Vagina (tissue), 2 donors: Measurements from ENCODE around the gene IGFBP2. TPM values are rescaled to one million over a fixed set of nuclear protein-coding genes. Genes with fewer than 3 reads are reported as not detected.

ENCODE experiments used
- DNase-seq, 2 donors: peaks; one replicate each; pipeline ENCODE4 v3.0.0-alpha.2; 2017; ENCODE audit errors: extremely low spot score in 2 of 2
- H3K27ac ChIP-seq: fragments of 200-600 bp; sonication (generic); one replicate; pipeline ENCODE4 v1.5.1; 2019
- H3K27me3 ChIP-seq: fragments of 200-600 bp; sonication (generic); one replicate; pipeline ENCODE4 v1.5.1; 2019
- H3K36me3 ChIP-seq, 2 donors: fragments of 200-600 bp; sonication (generic); one replicate each; pipeline ENCODE4 v1.5.1; 2017 to 2019
- H3K4me1 ChIP-seq: fragments of 200-600 bp; sonication (generic); one replicate; pipeline ENCODE4 v1.5.1; 2019
- H3K4me3 ChIP-seq, 2 donors: fragments of 200-600 bp; sonication (generic); 1 replicate in 1 of 2; 2 replicates in 1 of 2; pipeline ENCODE4 v1.5.1; 2016 to 2019
- H3K9me3 ChIP-seq: fragments of 200-600 bp; sonication (generic); one replicate; pipeline ENCODE4 v1.5.1; 2019
- CTCF ChIP-seq, 3 experiments: fragments of 450-650 bp in 2 of 3; fragments of 200-600 bp in 1 of 3; sonication (generic) in 1 of 3; IDR thresholded peaks; one replicate each; pipeline ENCODE4 v1.5.1; 2017 to 2019; ENCODE audit warnings: antibody characterized with exemption in 3 of 3, mild to moderate bottlenecking in 2 of 3, moderate library complexity in 2 of 3
- POLR2A ChIP-seq, 2 donors: fragments of 450-650 bp; IDR thresholded peaks; one replicate each; pipeline ENCODE4 v1.6.1; 2017; ENCODE audit warnings: antibody characterized with exemption in 2 of 2, mild to moderate bottlenecking in 2 of 2, moderate library complexity in 2 of 2
- POLR2AphosphoS5 ChIP-seq, 2 donors: sonication (generic); formaldehyde crosslinking; IDR thresholded peaks; one replicate each; pipeline ENCODE4 v1.9.0; 2017; ENCODE audit warnings: antibody characterized with exemption in 2 of 2, mild to moderate bottlenecking in 2 of 2, low read depth in 1 of 2; ENCODE audit not compliant: insufficient read depth in 1 of 2
- intact Hi-C: fragments of 100-400 bp; cut with DNase I; formaldehyde crosslinking; loops from one replicate; pipeline ENCODE4 v1.15.1; 2023
- total RNA-seq: library from RNA; depleted of rRNA; stranded (reverse); fragments of >200 nt; gene quantifications from one replicate; pipeline ENCODE4 v1.2.3, GENCODE V29; 2016

IGFBP2 gene
- total RNA-seq, 1 donor from 2014 or later: 82.7 TPM

- peaks cover 4 to 40% of the 10 kb centered on the region in 2 donors for H3K36me3 ChIP-seq
- intact Hi-C loops: no loop called here
- peak overlapping the region; percentile 31 for H3K27ac ChIP-seq
- no peaks in the 10 kb centered on the region for H3K4me1 ChIP-seq
- H3K4me3 ChIP-seq: no peak overlapping the region
- DNase-seq: no peak
- no peak for TF ChIP-seq POLR2A (IDR thresholded peaks at IDR 0.05)
- TF ChIP-seq POLR2AphosphoS5 (IDR thresholded peaks at IDR 0.05; ENCODE audit: insufficient read depth in 1 of 2, low read depth in 1 of 2): peak in 1 of 2 donors; percentile 17
- no peak for TF ChIP-seq CTCF (IDR thresholded peaks at IDR 0.05)
- no peaks in the 10 kb centered on the region for H3K9me3 ChIP-seq
- H3K27me3 ChIP-seq: no peaks in the 10 kb centered on the region
Measured at GRCh38 chr2:216673609-216674008, 40.4 kb downstream of the IGFBP2 start.

- no peak for DNase-seq
- Histone ChIP-seq H3K9me3 (no peaks in the 10 kb centered on the region), H3K36me3 (peaks cover 4 to 46% of the 10 kb centered on the region in 2 donors), H3K27ac (no peak overlapping the region), H3K27me3 (no peaks in the 10 kb centered on the region), H3K4me3 (no peak overlapping the region), H3K4me1 (no peaks in the 10 kb centered on the region)
- intact Hi-C loops: no loop called here
- no peak for TF ChIP-seq CTCF (IDR thresholded peaks at IDR 0.05)
- no peak for TF ChIP-seq POLR2A (IDR thresholded peaks at IDR 0.05)
Measured at GRCh38 chr2:216674376-216674775, 41.2 kb downstream of the IGFBP2 start.

GRCh38 chr2:216676630-216677029 is 43.4 kb downstream of the IGFBP2 start:
- Histone ChIP-seq H3K4me3 (no peak overlapping the region), H3K27ac (no peak overlapping the region), H3K9me3 (no peaks in the 10 kb centered on the region), H3K36me3 (peaks cover 4 to 53% of the 10 kb centered on the region in 2 donors), H3K27me3 (no peaks in the 10 kb centered on the region), H3K4me1 (peaks cover 5% of the 10 kb centered on the region)
- TF ChIP-seq POLR2A (IDR thresholded peaks at IDR 0.05) (no peak), POLR2AphosphoS5 (IDR thresholded peaks at IDR 0.05; ENCODE audit: insufficient read depth in 1 of 2, low read depth in 1 of 2) (no peak), CTCF (IDR thresholded peaks at IDR 0.05) (no peak)
- no peak for DNase-seq
- intact Hi-C loops: no loop called here

- TF ChIP-seq POLR2AphosphoS5 (IDR thresholded peaks at IDR 0.05; ENCODE audit: insufficient read depth in 1 of 2, low read depth in 1 of 2) (no peak), POLR2A (IDR thresholded peaks at IDR 0.05) (no peak), CTCF (IDR thresholded peaks at IDR 0.05) (no peak)
- Histone ChIP-seq H3K27me3 (no peaks in the 10 kb centered on the region), H3K4me1 (peaks cover 14% of the 10 kb centered on the region), H3K27ac (no peak overlapping the region), H3K36me3 (peaks cover 4 to 53% of the 10 kb centered on the region in 2 donors), H3K9me3 (no peaks in the 10 kb centered on the region), H3K4me3 (no peak overlapping the region)
- DNase-seq: no peak
- intact Hi-C loops: no loop called here
Measured at GRCh38 chr2:216677439-216678097, 44.3 kb downstream of the IGFBP2 start.

GRCh38 chr2:216678098-216678465 is 44.9 kb downstream of the IGFBP2 start:
- no peak for DNase-seq
- Histone ChIP-seq H3K27ac (no peak overlapping the region), H3K36me3 (peaks cover 4 to 53% of the 10 kb centered on the region in 2 donors), H3K27me3 (no peaks in the 10 kb centered on the region), H3K4me3 (no peak overlapping the region), H3K9me3 (no peaks in the 10 kb centered on the region), H3K4me1 (peaks cover 19% of the 10 kb centered on the region)
- TF ChIP-seq POLR2AphosphoS5 (IDR thresholded peaks at IDR 0.05; ENCODE audit: insufficient read depth in 1 of 2, low read depth in 1 of 2) (no peak), POLR2A (IDR thresholded peaks at IDR 0.05) (no peak), CTCF (IDR thresholded peaks at IDR 0.05) (no peak)
- intact Hi-C loops: no loop called here
